Measurements from ENCODE around the gene FNIP1.

- TF ChIP-seq CTCF (IDR thresholded peaks at IDR 0.05): no peak
- TF ChIP-seq POLR2A (IDR thresholded peaks at IDR 0.05): no peak
Measured at GRCh38 chr5:131720714-131721113, 76.1 kb downstream of the FNIP1 start.
